ENCODE measurements around the gene DHRSX.
"Not testable (repeated sequence)": the region's sequence is repeated elsewhere in the genome, so short reads cannot be mapped to it uniquely, and the experiment has no call there.

Gene DHRSX

DNA sequence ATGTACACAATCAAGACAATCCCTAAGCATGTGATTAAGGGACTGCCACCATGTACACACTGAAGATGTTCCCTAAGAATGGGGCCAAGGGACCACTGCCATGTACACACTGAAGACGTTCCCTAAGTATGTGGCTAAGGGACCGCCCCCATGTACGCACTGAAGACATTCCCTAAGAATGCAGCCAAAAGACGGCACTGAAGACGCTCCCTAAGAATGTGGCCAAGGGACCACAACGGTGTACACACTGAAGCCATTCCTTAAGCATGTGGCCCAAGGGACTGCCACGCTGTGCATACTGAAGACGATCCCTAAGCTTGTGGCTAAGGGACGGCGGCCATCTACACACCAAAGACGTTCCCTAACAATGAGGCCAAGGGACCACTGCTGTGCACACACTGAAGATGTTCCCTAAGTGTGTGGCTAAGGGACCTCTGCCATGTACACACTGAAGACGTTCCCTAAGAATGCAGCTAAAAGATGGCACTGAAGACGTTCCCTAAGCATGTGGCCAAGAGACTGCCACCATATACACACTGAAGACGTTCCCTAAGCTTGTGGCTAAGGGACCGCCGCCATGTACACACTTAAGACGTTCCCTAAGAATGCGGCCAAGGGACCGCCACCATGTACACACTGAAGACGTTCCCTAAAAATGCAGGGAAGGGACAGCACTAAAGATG, 26.4 kb downstream of the DHRSX start:
- DNase-seq = no peak

DNA sequence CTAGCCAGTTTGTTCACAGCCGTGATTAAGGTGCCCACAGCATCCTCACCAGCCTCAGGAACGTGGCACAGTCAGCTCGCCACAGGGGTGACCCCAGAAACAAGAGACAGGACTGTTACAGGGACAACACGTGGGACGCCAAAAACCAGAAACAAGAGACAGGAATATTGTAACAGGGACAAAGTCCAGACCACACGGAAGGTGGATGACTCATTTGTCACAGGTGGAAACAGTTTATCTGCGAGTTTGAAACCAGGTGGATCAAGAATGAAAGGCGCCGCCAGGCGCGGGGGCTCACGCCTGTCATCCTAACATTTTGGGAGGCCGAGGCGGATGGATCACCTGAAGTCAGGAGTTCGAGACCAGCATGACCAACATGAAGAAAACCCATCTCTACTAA, 27.7 kb downstream of the DHRSX start:
- DNase-seq = not testable (repeated sequence)

DNA sequence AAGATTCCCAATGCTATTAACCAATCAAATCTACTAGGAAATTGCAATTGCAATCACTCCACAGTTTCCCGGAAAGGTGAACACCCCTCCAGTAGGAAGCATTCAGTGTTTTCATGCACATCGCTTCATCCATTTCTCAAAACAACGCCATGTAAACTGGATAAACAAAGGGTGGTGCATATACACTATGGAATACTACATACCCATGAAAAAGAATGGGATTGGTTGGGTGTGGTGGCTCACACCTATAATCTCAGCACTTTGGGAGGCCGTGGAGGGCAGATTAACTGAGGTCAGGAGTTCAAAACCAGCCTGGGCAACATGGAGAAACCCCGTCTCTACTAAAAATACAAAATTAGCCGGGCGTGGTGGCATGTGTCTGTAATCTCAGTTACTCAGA, 29.1 kb downstream of the DHRSX start:
- DNase-seq = no peak

DNA sequence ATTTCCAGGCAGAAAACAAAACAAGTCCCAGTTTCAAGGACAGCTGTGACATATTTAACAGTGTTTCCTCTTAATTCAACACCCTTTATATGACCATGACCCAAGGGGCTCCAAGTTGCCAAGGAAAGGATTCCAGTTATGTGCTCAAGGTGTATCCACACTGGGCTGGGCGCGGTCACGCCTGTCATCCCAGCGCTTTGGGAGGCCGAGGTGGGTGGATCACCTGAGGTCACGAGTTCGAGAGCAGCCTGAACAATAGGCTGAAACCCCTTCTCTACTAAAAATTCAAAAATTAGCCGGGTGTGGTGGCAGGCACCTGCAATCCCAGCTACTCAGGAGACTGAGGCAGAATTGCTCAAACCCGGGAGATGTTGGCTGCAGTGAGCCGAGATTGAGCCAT, 29.6 kb downstream of the DHRSX start:
- not testable (repeated sequence) for DNase-seq

DNA sequence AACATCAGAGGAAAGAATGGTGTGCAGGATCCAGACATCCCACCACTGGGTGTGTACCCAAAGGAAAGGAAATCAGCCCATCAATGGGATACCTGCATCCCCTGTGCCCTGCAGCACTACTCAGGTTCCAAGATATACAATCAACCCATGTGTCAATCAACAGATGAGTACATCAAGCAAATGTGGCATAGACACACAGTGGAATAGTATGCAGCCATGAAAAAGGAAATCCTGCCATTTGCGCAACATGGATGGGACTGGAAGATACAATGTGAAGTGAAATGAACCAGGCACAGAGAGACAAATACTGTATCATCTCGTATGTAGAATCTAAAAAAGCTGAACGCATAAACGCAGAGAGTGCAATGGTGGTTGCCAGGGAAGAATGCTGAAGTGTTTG, 30.9 kb downstream of the DHRSX start:
- DNase-seq = not testable (repeated sequence)

DNA sequence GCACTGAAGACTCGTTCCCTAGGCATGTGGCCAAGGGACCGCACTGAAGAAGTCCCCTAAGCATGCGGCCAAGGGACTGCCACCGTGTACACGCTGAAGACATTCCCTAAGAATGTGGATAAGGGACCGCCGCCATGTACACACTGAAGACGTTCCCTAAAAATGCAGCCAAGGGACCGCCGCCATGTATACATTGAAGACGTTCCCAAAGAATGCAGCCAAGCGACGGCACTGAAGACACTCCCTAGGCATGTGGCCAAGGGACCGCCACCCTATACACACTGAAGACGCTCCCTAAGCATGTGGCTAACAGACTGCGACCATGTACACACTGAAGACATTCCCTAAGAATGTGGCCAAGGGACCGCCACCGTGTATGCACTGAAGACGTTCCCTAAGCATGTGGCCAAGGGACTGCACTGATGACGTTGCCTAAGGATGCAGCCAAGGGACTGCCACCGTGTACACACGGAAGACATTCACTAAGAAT, 31.5 kb downstream of the DHRSX start:
- no peak for DNase-seq

DNA sequence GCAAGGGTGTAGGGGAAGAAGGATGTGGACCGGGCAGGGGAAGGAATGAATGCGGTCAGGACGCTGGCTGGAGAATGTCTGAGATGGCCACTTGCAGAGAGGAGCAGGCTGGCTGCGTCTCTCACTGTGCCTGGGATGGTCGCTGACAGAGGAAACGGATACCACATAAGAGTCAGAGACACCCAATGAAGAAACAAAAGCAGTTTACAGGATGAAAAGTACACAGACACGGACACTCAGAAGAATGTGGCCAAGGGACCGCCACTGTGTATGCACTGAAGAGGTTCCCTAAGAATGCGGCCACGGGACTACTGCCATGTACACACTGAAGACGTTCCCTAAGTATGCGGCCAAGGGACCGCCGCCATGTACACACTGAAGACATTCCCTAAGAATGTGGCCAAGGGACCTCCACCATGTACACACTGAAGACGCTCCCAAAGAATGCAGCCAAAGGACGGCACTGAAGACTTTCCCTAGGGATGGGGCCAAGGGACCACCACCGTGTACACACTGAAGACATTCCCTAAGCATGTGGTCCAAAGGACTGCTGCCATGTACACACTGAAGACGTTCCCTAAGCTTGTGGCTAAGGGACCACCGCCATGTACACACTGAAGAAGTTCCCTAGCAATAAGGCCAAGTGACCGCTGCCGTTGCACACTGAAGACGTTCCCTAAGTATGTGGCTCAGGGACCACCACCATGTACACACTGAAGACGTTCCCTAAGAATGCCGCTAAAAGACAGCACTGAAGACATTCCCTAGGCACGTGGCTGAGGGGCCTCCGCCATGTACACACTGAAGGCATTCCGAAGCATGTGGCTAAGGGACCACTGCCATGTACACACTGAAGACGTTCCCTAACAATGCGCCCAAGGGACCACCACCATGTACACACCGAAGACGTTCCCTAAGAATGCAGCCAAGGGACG, 32.2 kb downstream of the DHRSX start:
- no peak for DNase-seq

DNA sequence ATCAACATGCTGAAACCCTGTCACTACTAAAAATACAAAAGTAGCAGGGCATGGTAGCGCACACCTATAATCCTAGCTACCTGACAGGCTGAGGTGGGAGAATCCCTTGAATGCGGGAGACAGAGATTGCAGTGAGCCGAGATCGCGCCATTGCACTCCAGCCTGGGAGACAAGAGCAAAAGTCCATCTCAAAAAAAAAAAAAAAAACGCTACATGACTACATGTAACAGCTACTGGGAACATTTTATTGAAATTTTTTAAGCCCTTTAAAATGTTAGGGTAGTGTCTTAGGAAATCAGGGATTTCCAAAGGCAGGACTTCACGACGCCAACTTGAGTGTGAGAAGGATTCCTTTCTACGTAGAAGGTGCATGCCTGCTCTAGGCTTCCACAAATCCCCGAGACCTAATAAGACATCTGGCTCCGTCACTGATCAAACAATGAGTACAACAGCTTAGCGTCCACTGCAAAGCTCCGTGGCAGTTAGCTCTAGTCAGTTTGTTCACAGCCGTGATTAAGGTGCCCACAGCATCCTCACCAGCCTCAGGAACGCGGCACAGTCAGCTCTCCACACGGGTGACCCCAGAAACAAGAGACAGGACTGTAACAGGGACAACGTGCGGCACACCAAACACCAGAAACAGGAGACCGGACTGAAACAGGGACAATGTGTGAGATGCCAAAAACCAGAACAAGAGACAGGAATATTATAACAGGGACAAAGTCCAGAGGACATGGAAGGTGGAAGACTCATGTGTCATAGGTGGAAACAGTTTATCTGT, 33.7 kb downstream of the DHRSX start:
- DNase-seq = no peak

DNA sequence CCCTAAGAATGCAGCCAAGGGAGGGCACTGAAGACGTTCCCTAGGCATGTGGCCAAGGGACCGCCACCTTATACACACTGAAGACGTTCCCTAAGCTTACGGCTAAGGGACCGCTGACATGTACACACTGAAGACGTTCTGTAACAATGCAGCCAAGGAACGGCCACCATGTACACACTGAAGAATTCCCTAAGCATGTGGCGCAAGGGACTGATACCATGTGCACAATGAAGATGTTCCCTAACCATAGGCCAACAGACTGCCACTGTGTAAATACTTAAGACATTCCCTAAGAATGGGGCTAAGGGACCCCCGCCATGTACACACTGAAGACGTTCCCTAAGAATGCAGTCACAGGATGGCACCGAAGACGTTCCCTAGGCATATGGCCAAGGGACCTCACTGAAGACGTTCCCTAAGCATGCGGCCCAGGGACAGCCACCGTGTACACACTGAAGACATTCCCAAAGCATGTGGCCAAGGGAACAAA, 36.1 kb downstream of the DHRSX start:
- no peak for DNase-seq

DNA sequence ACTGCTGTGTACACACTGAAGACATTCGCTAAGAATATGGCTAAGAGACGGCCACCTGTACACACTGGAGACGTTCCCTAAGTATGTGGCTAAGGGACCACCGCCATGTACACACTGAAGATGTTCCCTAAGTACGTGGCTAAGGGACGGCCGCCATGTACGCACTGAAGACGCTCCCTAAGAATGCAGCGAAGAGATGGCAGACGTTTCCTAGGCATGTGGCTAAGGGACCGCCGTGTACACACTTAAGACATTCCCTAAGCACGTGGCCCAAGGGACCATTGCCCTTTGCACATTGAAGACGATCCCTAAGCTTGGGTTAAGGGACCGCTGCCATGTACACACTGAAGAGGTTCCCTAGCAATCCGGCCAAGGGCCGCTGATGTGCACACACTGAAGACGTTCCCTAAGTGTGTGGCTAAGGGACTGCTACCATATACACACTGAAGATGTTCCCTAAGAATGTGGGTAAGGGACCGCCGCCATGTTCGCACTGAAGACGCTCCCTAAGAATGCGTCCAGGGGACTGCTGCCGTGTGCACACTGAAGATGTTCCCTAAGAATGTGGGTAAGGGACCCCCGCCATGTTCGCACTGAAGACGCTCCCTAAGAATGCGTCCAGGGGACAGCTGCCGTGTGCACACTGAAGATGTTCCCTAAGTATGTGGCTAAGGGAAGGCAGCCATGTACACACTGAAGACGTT, 36.7 kb downstream of the DHRSX start:
- no peak for DNase-seq

DNA sequence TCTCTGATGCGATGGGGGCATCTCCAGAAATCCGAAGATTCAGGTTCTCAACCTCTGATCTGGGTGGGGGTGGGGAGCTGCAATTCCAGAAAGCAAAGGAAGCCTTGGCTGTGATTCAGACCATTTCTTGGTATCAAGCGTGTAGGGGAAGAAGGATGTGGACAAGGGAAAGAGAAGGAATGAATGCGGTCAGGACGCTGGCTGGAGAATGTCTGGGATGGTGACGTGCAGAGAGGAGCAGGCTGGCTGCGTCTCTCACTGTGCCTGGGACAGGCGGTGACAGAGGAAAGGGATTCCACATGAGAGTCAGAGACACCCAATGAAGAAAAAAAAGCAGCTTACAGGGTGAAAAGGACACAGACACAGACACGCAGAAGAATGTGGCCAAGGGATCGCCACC, 37.3 kb downstream of the DHRSX start:
- DNase-seq = not testable (repeated sequence)

DNA sequence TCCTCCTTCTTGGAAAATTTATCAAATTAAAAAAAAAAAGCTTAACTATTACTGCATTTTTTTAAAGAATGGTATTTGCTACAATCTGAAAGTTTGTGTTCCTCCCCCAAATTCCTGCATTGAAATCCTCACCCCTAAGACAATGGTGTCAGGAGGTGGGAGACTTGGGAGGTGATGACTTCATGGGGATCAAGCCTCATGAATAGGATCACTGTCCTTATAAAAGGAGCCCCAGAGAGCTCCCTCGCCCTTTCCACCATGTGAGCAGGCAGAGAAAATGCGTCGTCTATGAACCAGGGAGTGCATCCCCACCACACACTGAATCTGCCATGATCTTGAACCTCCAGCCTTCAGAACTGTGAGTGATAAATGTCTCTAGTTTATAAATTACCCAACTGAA, 38.0 kb downstream of the DHRSX start:
- no peak for DNase-seq

DNA sequence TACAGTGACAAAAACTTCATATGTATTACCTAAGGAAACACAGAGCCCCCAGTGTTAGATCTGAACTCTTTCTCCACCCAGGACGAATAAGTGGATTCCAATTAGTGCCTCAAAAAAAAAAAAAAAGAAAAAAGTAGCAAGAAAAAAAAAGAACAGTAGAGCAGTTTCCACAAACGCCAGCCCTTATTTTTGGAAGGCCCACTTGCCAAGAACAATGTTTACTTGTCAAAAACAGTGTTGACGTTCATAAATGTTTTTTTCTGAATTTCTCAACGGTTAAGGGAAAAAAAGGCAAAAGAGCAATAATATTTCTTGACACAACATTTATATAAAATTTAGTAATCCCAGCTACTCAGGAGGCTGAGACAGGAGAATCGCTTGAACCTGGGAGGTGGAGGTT, 38.7 kb downstream of the DHRSX start:
- no peak for DNase-seq

DNA sequence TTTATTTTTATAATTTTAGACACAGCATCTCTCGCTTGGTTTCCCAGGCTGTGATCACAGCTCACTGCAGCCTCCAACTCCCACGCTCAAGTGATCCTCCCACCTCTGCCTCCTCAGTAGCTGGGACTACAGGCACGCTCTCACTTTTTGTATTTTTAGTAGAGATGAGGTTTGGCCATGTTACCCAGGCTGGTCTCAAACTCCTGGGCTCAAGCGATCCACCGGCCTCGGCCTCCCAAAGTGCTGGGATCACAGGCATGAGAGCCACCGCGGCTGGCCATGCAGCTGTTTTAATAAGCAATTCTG, 39.1 kb downstream of the DHRSX start:
- DNase-seq = no peak

DNA sequence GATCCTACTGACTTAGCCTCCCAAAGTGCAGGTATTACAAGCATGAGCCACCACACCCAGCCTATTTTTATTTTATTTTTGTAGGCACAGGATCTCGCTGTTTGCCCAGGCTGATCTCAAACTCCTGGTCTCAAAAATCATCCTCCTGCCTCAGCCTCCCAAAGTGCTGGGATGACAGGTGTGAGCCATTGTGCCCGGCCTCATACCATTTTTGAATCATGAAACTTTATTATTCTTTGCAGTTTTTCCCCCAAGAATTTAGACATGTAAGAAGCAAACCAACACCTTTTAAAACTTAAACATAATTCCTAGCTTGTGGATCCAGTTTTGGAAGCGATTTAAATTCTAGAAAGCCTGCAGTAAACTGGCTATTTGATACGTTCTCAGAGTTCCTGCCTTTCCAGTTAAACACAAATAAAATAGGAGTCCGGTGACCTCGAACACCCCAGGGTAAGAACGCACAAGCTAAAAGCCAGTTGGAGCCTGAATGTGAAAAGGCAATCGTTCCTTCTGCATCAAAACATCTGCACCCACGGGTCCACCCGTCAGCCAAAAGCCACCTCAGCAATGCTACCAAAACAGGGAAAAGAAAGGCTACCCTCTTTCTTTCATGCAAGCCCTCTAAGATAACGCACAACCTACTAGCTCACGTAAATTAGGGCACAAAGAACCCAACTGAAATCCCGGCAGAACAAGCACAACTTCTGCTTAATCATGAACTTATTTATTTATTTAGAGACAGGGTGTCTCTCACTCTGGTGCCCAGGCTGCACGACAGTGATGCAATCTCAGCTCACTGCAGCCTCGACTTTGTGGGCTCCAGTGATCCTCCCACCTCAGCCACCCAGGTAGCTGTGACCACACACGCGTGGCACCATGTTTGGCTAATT, 39.7 kb downstream of the DHRSX start:
- DNase-seq = not testable (repeated sequence)

DNA sequence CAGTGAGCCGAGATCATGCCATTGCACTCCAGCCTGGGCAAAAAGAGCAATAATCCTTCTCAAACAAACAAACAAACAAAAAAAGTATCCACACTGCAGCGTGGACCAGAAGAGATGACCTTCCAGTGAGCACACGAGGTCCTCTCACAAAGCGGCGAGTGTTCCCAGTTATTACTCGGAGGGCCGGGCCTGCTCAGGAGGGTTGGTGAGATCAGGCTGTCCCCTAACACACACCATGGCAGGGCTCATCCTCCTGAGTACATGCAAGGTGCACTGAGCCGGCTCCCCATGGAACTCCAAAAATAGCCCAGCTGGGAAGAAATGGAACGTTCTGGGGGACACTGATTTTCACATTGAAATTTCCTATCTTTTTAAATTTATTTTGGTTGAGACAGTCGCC, 40.7 kb downstream of the DHRSX start:
- DNase-seq = not testable (repeated sequence)

DNA sequence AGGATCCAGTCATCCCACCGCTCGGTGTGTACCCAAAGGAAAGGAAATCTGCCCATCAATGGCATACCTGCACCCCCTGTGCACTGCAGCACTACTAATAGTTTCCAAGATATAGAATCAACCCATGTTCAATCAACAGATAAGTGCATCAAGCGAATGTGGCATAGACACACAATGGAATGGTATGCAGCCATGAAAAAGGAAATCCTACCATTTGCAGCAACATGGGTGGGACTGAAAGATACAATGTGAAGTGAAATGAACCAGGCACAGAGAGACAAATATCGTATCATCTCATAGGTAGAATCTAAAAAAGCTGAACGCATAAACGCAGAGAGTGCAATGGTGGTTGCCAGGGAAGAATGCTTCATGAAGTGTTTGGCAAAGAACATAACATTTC, 42.5 kb downstream of the DHRSX start:
- no peak for DNase-seq

DNA sequence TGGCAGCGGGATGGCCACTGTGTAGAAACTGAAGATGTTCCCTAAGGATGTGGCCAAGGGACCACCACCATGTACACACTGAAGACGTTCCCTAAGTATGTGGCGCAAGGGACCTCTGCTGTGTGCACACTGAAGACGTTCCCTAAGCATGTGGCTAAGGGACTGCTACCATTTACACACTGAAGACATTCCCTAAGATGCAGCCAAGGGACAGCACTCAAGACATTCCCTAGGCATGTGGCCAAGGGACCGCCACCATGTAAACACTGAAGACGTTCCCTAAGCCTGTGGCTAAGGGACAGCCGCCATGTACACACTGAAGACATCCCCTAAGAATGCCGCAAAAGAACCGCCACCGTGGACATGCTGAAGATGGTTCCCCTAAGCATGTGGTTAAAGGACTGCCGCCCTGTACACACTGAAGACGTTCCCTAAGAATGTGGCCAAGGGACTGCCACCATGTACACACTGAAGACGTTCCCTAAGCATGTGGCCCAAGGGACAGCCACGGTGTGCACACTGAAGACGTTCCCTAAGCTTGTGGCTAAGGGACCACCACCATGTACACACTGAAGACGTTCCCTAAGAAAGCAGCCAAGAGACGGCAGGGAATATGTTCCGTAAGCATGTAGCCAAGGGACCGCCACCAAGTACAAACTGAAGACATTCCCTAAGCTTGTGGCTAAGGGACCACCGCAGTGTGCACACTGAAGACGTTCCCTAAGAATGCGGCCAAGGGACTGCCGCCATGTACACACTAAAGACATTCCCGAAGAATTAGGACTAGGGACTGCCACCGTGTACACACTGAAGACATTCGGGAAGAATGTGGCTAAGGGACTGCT, 43.3 kb downstream of the DHRSX start:
- DNase-seq = no peak

DNA sequence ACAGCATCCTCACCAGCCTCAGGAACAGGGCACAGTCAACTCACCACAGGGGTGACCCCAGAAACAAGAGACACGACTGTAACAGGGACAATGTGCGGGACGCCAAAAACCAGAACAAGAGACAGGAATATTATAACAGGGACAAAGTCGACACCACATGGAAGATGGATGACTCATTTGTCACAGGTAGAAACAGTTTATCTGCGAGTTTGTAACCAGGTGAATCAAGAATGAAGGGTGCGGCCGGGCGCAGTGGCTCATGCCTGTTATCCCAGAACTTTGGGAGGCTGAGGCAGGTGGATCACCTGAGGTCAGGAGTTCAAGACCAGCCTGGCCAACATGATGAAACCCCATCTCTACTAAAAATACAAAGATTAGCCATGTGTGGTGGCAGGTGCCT, 44.7 kb downstream of the DHRSX start:
- not testable (repeated sequence) for DNase-seq

DNA sequence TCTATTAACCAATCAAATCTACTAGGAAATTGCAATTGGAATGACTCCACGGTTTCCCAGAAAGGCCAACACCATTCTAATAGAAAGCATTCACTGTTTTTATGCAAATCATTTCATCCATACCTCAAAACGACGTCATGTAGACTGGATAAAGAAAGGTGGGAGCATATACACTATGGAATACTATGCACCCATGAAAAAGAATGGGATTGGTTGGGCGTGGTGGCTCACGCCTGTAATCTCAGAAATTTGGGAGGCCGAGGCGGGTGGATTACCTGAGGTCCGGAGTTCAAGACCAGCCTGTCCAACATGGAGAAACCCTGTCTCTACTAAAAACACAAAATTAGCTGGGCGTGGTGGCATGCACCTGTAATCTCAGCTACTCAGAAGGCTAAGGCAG, 46.2 kb downstream of the DHRSX start:
- not testable (repeated sequence) for DNase-seq

DNA sequence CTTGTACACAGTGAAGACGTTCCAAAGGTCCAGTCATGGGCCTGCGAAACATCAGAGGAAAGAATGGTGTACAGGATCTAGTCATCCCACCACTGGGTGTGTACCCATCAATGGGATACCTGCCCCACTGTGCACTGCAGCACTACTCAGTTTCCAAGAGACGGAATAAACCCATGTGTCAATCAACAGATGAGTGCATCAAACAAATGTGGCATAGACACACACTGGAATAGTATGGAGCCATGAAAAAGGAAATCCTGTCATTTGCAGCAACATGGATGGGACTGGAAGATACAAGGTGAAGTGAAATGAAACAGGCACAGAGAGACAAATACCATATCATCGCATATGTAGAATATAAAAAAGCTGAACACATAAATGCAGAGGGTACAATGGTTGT, 48.0 kb downstream of the DHRSX start:
- DNase-seq = no peak
